IMR-90 (cell line): ENCODE results near the gene AIP. TPM values are rescaled to one million over a fixed set of nuclear protein-coding genes. Genes with fewer than 3 reads are reported as not detected.

Experiments used
- ATAC-seq: fragments of 200-7000 bp; cut with Tn5 transposase; 2 replicates; pipeline ENCODE4 v1.9.1; 2020; ENCODE audit warnings: low read depth, mild to moderate bottlenecking, moderate library complexity
- BruUV-seq: library from RNA; stranded (reverse); fragments of 400-500 nt; replicated peaks from 2 replicates; lab custom pipeline; 2021; lab: Mats Ljungman, UMichigan
- CTCF ChIA-PET: fragments of 300-600 bp; formaldehyde crosslinking; extraction: SDS; loops from one replicate; lab custom pipeline; 2021; ENCODE audit warnings: antibody characterized with exemption; lab: Yijun Ruan, JAX
- POLR2A ChIA-PET: fragments of 300-600 bp; sonication (Branson Sonifier 250); formaldehyde crosslinking; loops from one replicate; lab custom pipeline; 2022; ENCODE audit warnings: antibody characterized with exemption; ENCODE audit not compliant: unreplicated experiment; lab: Charles Lee
- DNase-seq: peaks from one replicate; pipeline ENCODE4 v3.0.0; 2013
- H2AFZ ChIP-seq: replicated peaks from 2 replicates; pipeline ENCODE3; 2013; ENCODE audit warnings: low read length, mild to moderate bottlenecking; ENCODE audit not compliant: poor library complexity
- H2AK5ac ChIP-seq: 2 replicates; pipeline ENCODE4 v1.6.1; 2013; ENCODE audit warnings: low read depth, low read length, inconsistent platforms
- H2AK9ac ChIP-seq: replicated peaks from 2 replicates; pipeline ENCODE3; 2013; ENCODE audit warnings: mild to moderate bottlenecking, low read depth, low read length, moderate library complexity; ENCODE audit not compliant: poor library complexity
- H2BK120ac ChIP-seq: 2 replicates; pipeline ENCODE4 v1.6.1; 2013; ENCODE audit warnings: low read depth, low read length, inconsistent platforms
- H2BK15ac ChIP-seq: 3 replicates; pipeline ENCODE4 v1.6.1; 2013; ENCODE audit warnings: low read depth, low read length, inconsistent platforms
- H2BK20ac ChIP-seq: 2 replicates; pipeline ENCODE4 v1.6.1; 2013; ENCODE audit warnings: low read depth, mild to moderate bottlenecking, inconsistent platforms, low read length, moderate library complexity
- H2BK5ac ChIP-seq: 2 replicates; pipeline ENCODE4 v1.6.1; 2013; ENCODE audit warnings: mild to moderate bottlenecking, low read depth, low read length, inconsistent platforms; ENCODE audit not compliant: poor library complexity, severe bottlenecking
- H3K14ac ChIP-seq: replicated peaks from 2 replicates; pipeline ENCODE4 v1.6.1; 2013; ENCODE audit warnings: low read depth, low read length, inconsistent platforms
- H3K18ac ChIP-seq: 2 replicates; pipeline ENCODE4 v1.6.1; 2013; ENCODE audit warnings: low read depth, low read length, control low read depth
- H3K23ac ChIP-seq: 2 replicates; pipeline ENCODE4 v1.6.1; 2013; ENCODE audit warnings: low read depth, low read length, inconsistent platforms
- H3K27ac ChIP-seq: 2 replicates; pipeline ENCODE4 v1.5.1; 2013; ENCODE audit warnings: mild to moderate bottlenecking, control low read depth, low read length; ENCODE audit not compliant: insufficient read depth
- H3K27me3 ChIP-seq: 2 replicates; pipeline ENCODE4 v1.6.1; 2013; ENCODE audit warnings: low read length; ENCODE audit not compliant: control insufficient read depth, insufficient read depth
- H3K36me3 ChIP-seq: 2 replicates; pipeline ENCODE4 v1.6.1; 2013; ENCODE audit warnings: low read length, mixed read lengths; ENCODE audit not compliant: control insufficient read depth, insufficient read depth
- H3K4ac ChIP-seq: 2 replicates; pipeline ENCODE4 v1.6.1; 2013; ENCODE audit warnings: low read depth, low read length, inconsistent platforms
- H3K4me1 ChIP-seq: 2 replicates; pipeline ENCODE4 v1.6.1; 2013; ENCODE audit warnings: low read length, mixed read lengths; ENCODE audit not compliant: control insufficient read depth, insufficient read depth
- H3K4me2 ChIP-seq: 2 replicates; pipeline ENCODE4 v1.6.1; 2013; ENCODE audit warnings: low read depth, mild to moderate bottlenecking, control low read depth, low read length, moderate library complexity
- H3K4me3 ChIP-seq: 2 replicates; pipeline ENCODE4 v1.5.1; 2013; ENCODE audit warnings: low read depth, mild to moderate bottlenecking, control low read depth, low read length, moderate library complexity; ENCODE audit not compliant: insufficient read depth
- H3K56ac ChIP-seq: 2 replicates; pipeline ENCODE4 v1.6.1; 2013; ENCODE audit warnings: low read length, inconsistent platforms; ENCODE audit not compliant: insufficient read depth; ENCODE audit errors: extremely low read depth
- H3K79me1 ChIP-seq, 2 experiments: 2 replicates each; pipeline ENCODE4 v1.6.1; 2013; ENCODE audit warnings: low read length in 2 of 2, inconsistent platforms in 1 of 2, low read depth in 1 of 2
- H3K9ac ChIP-seq: 2 replicates; pipeline ENCODE4 v1.6.1; 2013; ENCODE audit warnings: low read depth, low read length, control low read depth
- H3K9me1 ChIP-seq: 2 replicates; pipeline ENCODE4 v1.6.1; 2013; ENCODE audit warnings: low read length, inconsistent platforms; ENCODE audit not compliant: insufficient read depth
- H3K9me3 ChIP-seq: 2 replicates; pipeline ENCODE4 v1.6.1; 2013; ENCODE audit warnings: low read length; ENCODE audit not compliant: control insufficient read depth, insufficient read depth
- H4K20me1 ChIP-seq: 2 replicates; pipeline ENCODE4 v1.6.1; 2013; ENCODE audit warnings: low read length, inconsistent platforms; ENCODE audit not compliant: insufficient read depth
- H4K5ac ChIP-seq: 2 replicates; pipeline ENCODE4 v1.6.1; 2013; ENCODE audit warnings: mild to moderate bottlenecking, low read depth, low read length, control low read depth
- H4K8ac ChIP-seq, 2 experiments: 2 replicates each; pipeline ENCODE4 v1.6.1; 2013; ENCODE audit warnings: low read depth in 2 of 2, low read length in 2 of 2, control low read depth in 1 of 2, inconsistent platforms in 1 of 2
- H4K91ac ChIP-seq: 2 replicates; pipeline ENCODE4 v1.6.1; 2013; ENCODE audit warnings: low read depth, low read length, inconsistent platforms; ENCODE audit not compliant: insufficient read depth
- MAZ ChIP-seq: IDR thresholded peaks from 2 replicates; pipeline ENCODE4 v1.6.1; 2012; ENCODE audit warnings: low read depth, mild to moderate bottlenecking, low read length, improper control_type of control experiment, moderate library complexity, borderline replicate concordance
- MXI1 ChIP-seq: IDR thresholded peaks from 2 replicates; pipeline ENCODE4 v1.6.1; 2012; ENCODE audit warnings: low read depth, mild to moderate bottlenecking, low read length, moderate library complexity, borderline replicate concordance
- RFX5 ChIP-seq: IDR thresholded peaks from 2 replicates; pipeline ENCODE4 v1.8.0; 2012; ENCODE audit warnings: low read depth, mild to moderate bottlenecking, low read length, moderate library complexity
- SMC3 ChIP-seq: fragments of 150-350 bp; IDR thresholded peaks from 2 replicates; pipeline ENCODE4 v1.6.1; 2016; ENCODE audit warnings: low read depth, mild to moderate bottlenecking, antibody characterized with exemption, low read length, moderate library complexity
- WGBS, 2 experiments: methylation state at CpG; one replicate each; pipeline versions ENCODE4 v1.1.5 to v1.1.7; 2013; ENCODE audit warnings: missing lambda C conversion rate in 2 of 2; ENCODE audit not compliant: insufficient read length in 1 of 2; ENCODE audit errors: extremely low coverage in 2 of 2; 5-methylcytosine and 5-hydroxymethylcytosine counted together
- dilution Hi-C: fragments of 300-500 bp; cut with HindIII; formaldehyde crosslinking; loops from one replicate; pipeline ENCODE4 v1.14.3; 2018; ENCODE audit warnings: low sequenced_read_pairs; ENCODE audit not compliant: unreplicated experiment
- in situ Hi-C: fragments of 300-500 bp; cut with MboI; formaldehyde crosslinking; loops from 3 replicates; pipeline ENCODE4 v1.14.3; 2019; ENCODE audit warnings: low sequenced_read_pairs, inconsistent platforms, mixed read lengths
- intact Hi-C: fragments of 100-400 bp; cut with micrococcal nuclease; formaldehyde crosslinking; loops from 2 replicates; pipeline ENCODE4 v1.10.0; 2022
- polyA plus RNA-seq, 3 experiments: library from polyadenylated mRNA; depleted of rRNA; stranded (reverse); fragments of >200 nt; gene quantifications; 2 replicates each; pipeline ENCODE4 v1.2.3, GENCODE V29; 2012; ENCODE audit warnings: low replicate concordance in 1 of 3
- total RNA-seq: library from RNA; depleted of rRNA; stranded (reverse); fragments of >200 nt; gene quantifications from 2 replicates; pipeline ENCODE4 v1.2.3, GENCODE V29; 2012

Gene AIP
- total and polyA plus RNA-seq, 2 of the 4 experiments (the other 2 are of a cell fraction) = 95.5 to 122 TPM

DNA sequence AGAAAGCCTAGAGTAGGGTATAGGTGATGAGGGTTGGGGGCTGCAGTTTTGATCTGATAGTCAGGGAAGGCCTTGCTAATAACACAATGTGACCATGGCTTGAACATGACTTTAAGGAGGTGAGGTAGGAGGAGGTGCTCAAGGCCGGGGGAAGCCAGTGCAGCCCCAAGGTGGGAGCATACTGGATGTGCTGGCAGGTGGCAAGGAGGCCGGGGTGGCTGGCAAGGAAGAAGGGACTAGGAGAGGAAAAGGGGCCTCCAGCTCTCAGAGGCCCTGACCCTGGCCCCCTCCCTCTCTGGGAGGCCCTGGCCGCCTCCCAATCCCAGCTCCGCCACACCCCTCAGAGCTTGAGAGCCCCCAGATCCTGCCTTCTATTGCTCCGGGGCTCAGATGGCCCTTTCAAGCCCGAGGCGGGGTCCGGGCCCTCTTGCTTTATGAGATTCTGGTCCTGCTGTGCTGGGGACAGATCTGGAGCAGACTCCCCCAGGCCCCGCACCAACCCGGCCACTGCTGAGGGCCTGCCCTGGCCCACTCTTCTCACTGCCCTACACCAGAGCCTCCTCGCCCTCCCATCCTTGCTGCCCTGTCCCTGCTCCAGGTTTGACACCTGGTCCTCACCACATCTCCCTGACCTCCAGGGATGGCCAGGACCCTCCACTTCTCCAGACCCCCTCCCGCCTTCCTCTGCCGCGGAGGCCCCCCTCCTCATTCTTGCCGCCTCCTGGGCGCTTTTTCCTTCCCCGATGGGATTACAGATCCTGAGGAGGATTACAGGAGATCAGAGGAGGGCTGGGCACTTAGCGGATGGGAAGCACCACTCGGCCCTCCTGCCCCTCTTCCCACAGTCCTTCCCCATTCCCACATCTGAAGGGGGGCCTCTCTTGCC, 20.5 kb downstream of the AIP start (continued):
- no peak for TF ChIP-seq SMC3

DNA sequence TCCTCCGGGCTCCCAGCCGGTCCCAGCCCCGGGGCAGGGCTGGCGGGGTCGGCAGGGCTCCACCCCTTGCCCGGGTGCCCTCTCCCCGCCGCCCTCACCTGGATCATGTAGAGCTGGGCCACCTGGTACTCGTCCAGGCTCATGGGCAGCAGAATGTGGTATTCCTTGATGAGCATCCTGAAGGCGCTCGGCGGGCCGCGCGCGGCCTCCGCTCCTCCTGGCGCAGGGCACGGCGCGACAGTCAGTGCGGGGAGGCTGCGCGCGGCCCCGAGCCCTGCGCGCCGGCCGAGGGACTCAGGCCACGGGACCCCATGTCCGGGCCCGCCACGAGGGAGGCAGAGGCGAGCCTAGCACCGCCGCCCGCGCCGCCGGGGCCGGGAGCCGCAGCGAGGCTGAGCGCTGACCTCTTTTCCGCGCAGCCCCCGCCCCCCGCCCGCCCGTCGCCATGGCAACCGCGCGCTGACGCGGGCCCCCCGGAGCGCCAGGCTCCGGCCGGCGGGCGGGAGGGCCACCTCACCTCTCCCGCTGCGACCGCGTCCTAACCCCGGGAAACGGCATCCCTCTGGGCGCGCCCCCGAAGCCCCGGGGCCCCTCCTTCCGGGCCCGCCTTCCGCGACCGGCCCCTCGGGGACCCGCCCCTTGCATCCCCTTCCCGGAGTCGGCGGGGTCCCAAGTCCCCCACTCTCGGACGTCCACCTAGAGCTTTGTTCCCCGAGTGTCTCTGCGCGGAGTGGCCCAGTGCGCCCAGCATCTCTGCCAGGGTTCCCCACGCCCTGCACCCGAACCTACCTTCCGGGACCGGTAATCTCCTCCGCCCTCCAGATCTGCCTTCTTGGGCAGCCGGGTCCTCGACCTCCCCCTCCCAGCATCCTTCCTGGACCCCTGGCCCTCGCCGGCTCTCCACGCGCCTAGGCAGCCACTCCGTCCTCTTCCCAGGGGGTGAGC, 21.5 kb downstream of the AIP start:
- ChIA-PET POLR2A (no interaction called here), CTCF (no interaction called here)
- in situ Hi-C loops (no loop called here), dilution Hi-C loops (no loop called here), intact Hi-C loops (no loop called here)
- H2BK5ac ChIP-seq = peak overlapping the region; percentile 6
- no peaks in the 10 kb centered on the region for H4K20me1 ChIP-seq
- H2BK20ac ChIP-seq = no peak overlapping the region
- peaks cover 4 to 42% of the 10 kb centered on the region in 2 experiments; a peak in 3 of 4 replicates for H3K79me1 ChIP-seq
- no peaks in the 10 kb centered on the region for H3K9me3 ChIP-seq
- H2BK120ac ChIP-seq = no peak overlapping the region
- H2AK9ac ChIP-seq = peak overlapping the region; percentile 77
- peaks cover 4% of the 10 kb centered on the region for H3K9me1 ChIP-seq
- peak overlapping the region; percentile 32 for H3K4ac ChIP-seq
- TF ChIP-seq MAZ (peak; percentile 43; the same call in 1 of the 2 replicates), RFX5 (no peak), MXI1 (peak; percentile 18; the same call in 1 of the 2 replicates)
- H3K4me2 ChIP-seq = peak overlapping the region; percentile 94
- no peak overlapping the region for H3K14ac ChIP-seq
- peak overlapping the region; percentile 56; the same call in 1 of the 2 replicates for H2AK5ac ChIP-seq
- no peak overlapping the region for H3K18ac ChIP-seq
- BruUV-seq = no TSS peak
- H3K27ac ChIP-seq = peak overlapping the region; percentile 56
- H3K56ac ChIP-seq = no peak overlapping the region
- no peak for DNase-seq
- H4K5ac ChIP-seq = no peak overlapping the region; the same call in 1 of the 2 replicates
- H4K91ac ChIP-seq = peak overlapping the region; percentile 12; the same call in 1 of the 2 replicates
- no peaks in the 10 kb centered on the region for H3K27me3 ChIP-seq
- peaks cover 14% of the 10 kb centered on the region for H3K4me1 ChIP-seq
- 0 out of 2 replicates have a peak overlapping the region, but pooled peaks have one; percentile 65 for H3K23ac ChIP-seq
- H2BK15ac ChIP-seq = no peak overlapping the region
- peak overlapping the region; percentile 76 for H3K4me3 ChIP-seq
- peak overlapping the region in 1 of 2 experiments; percentile 20; a peak in 1 of 4 replicates for H4K8ac ChIP-seq
- H3K36me3 ChIP-seq = peaks cover 7% of the 10 kb centered on the region
- WGBS, 2 experiments = 1% methylated on average over 48 of the region's 101 CpGs; no CpG with 5 or more reads in 1 of the 2 experiments
- peak overlapping the region; percentile 63 for H3K9ac ChIP-seq
- no peak for ATAC-seq
- H2AFZ ChIP-seq = peak overlapping the region; percentile 90
